GM19023 (cell line): ENCODE results near the gene NGEF.

Source experiments
- ATAC-seq: cut with Tn5 transposase; IDR thresholded peaks from one replicate; pipeline ENCODE4 v1.9.1; 2021; ENCODE audit warnings: mild to moderate bottlenecking, moderate library complexity; ENCODE audit not compliant: unreplicated experiment

Gene NGEF

DNA sequence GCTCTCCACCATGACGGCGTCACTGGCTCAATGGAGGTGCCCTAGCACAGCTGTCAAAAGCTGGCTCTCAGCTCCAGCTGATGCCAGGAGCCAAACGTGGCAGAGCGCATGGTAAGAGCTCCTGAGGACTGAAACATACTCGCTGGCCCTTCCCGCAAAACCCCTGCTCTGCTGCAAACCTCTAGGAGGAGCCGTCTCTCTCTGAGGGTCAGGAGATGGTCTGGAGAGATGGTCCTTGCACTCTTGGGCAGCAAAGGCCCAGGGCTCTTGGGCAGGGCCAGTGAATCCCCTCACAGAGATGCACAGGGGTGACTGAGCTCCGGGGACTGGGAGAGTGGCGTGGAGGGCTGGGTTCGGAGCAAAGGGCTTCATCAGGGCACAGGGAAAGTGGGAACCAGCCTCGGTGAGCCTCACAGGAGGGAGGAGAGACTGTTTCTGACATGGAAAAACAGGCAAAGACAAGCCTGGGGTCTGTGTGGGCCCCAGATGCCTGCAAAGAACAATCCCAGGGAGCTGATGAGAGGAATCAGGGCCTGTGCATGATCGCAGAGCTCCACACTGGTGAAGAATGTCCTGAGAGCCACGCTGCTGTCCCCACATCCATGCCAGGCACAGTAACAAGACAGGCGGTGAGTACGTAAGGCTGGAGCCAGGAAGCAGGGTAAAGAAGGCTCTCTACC, 125.7 kb downstream of the NGEF start:
- no peak for ATAC-seq

DNA sequence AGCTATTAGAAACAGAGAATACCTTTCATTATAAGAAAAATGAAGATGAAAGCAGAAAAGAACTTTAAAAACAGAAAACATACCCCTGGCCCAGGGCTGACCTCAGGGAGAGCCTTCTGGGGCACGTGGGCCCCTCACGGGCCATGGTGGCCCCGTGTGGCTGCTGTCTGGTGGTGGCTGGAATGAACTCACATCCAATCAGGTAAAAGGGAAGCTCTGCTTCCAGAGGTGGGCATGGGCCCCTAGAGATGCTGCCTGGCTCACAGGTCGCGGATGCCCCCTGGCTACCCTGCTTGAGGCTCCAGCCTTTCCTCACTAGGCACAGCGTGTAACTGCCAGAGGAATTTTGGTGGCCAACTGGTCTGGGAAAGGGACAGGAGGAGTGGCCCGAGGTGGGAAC, 126.4 kb downstream of the NGEF start:
- ATAC-seq = no peak

DNA sequence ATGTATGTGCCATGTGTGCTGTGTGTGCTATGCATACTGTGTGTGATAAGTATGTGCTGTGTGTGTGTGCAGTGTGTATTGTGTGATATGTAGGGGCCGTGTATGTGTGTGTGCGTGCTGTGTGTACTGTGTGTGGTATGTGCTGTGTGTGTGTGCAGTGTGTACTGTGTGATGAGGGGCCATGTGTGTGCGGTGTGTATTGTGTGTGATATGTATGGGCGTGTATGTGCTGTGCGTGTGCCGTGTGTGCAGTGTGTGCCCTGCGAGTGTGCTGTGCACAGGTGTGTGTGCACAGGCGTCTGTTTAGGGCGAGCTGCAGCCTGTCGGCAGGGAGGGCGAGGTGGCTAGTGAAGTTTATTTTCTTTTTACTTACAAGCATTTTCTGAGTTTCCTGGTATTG, 126.9 kb downstream of the NGEF start:
- no peak for ATAC-seq

DNA sequence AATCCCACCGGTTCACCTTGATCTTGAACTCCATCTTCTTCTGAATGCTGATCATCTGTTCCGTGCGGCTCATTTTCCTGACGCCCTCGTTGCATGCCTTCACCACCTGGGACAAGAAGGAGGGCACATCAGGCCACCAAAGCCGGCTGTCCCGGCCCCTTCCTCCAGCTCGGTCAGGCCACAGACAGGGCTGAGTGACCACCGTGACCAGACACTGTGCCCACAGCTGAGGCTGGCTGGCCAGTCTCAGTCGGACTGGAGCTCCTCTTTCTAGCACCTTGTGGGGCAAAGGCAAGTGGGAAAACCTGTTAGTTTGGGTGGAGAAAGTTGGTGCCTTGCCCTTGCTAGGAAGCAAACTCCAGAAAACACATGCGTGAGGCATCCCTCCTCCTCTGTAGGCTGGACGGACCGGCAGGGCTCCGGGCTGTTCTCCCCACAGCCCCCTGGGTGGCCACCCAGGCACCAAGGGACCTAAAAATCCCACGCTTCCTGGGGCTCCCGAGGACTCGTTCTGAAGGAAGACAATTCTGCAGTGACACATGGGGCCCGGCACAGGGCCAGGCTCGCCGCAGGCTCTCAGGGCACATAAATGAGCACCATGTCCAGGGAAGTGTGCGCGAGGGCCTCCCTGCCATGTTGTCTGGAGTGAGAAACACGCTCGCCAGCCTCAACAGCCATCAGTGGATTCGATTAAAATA, 127.6 kb downstream of the NGEF start:
- no peak for ATAC-seq

DNA sequence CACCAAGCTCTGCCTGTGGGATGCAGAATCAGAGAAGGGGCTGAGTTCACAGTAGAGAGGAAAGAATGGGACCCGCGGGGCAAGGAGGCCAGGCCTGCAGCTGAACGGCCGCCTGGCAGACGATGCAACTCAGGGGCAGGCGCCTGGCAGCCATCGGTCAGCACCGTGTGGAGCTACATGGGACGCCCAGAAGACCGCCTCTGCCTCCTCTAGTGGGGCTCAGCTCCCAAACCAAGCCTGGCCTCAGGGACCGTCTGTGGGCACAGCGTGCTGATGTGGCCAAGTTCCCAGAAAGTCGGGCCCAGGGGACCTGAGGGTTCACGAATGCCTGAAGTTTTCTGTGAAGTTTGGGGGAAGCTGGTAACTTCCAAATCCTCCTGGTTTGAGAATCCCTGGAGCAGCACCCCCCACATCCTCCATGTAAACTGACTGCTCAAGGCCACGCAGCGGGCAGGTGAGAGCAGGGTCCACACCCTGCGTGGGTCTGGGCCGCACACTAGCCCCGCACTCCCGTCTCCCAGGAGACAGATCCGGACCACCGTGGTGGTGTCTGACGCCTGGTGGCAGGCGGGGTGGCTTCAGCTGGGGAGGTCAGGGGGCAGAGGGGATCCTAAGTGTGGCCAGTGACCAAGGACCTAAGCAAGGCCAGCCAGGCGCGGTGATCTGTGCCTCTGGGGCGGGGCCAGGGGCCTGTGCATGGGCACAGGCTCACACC, 128.3 kb downstream of the NGEF start:
- ATAC-seq = no peak

DNA sequence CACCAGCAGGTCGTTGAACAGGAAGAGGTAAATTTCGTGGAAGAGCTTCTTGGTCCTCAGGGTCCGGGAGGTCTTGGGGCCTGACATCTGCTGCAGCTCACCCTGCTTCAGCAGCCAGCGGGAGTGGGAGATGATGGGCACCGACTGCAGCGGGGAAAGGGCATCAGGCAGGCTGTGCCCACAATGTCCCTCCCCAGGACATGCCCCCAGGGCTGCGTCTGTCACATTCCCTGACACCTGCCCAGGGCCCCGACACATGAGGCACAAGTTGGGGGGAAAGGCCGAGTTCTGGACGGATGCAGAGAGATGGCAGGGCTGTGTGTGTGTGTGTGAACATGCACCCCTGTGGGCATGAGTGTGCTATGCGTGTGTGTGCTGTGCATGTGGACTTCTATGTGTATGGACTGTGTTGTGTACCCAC, 129.0 kb downstream of the NGEF start:
- no peak for ATAC-seq

DNA sequence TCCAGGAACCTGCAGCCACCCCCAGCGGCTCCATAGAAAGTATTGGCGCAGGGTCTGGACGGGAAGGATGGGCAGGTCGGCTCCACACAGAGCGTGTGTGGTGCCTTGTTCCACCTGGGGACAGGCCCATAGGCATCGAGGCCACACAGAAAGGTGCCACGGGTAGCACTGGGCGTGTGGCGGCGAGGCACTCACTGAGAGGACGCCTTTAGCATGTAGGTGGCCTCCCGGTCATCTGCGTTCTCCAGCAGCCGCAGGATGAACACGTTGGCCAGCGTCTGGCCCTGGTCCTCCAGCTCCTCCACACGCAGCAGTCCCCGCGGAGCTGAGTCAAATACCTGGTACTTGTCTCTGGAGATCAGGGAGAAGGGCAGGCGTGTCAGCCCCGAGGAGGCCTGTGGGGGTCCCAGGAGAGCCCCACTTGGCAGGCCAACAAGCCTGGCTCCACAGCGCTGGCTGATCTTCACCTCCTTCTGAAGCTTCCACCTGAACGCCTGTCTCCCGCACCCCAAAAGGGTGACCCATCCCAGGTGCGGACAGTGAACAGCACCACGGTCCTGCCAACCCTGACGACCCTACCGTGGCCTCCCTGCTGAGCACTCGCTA, 129.8 kb downstream of the NGEF start:
- ATAC-seq = no peak

DNA sequence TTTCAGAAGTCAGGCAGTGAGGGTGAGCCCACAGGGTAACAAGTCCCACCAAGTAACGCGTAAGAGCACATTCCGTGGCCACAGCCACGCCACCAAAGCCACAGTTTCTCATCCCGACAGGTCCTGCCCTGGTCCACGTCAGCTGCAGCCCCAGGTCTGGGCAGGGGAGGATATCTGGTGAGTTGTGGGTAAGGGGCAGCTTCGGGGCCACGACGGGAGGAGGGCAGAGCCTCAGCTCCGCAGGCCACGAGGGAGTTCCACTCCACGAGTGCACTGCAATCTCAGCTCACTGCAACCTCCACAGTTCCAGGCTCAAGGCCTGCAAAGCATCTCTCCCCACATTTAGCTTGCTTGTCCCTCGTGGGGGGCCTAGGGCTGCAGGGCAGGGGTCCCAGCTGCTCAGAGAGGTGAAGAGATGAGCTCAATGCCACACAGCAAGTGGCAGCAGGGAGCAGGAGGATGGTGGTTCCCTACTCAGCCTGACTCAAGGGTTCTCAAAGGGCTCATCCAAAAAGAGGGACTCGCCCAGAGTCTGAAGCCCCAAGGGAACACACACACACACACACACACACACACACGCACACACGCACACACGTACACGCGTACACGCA, 130.4 kb downstream of the NGEF start:
- ATAC-seq = no peak

DNA sequence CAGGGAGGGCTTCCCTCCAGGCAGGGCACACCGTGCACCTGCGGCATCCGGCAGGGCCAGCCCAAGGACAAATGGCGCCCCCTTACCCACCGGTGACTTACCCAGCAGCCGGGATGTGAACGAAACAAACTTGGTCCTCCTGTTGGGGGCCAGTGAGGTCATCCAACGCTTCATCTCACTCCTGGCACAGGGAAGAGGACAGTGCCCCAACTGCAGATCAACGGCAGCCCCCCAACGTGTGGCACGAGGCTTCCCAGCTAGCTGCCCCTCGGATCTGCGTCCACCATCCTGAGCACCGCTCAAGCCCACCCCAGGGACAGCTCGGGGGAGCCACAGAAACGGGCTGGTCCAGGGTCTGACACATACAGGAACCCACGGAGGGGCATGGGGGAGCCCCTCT, 131.0 kb downstream of the NGEF start:
- no peak for ATAC-seq

DNA sequence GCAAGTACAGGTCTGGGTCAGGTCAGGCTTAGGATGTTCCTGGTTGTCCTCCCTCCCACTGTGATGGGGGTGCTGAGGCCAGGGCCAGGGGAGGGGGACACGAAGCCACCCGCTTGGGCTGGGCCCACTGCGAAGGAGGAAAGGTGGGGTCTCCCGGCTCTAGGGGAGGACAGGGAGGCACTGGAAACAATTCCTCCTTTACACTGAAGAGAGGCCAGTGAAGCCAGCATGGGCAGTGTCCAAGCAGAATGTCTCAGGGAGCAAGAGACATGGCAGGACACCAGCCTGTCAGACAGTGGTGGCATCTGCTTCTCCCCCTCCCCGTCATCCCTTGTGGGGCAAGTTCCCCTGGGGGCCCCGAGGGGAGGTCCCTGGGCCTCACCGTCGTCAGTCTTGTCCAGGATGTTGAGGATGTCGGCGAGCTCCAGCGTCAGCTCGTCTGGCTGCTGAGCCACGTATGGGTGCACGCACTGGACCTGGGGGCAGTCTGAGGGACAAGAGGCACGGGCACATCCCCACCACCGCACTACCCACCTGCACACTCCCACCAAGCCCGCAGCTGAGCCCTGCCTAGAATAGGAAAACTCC, 132.2 kb downstream of the NGEF start:
- no peak for ATAC-seq

DNA sequence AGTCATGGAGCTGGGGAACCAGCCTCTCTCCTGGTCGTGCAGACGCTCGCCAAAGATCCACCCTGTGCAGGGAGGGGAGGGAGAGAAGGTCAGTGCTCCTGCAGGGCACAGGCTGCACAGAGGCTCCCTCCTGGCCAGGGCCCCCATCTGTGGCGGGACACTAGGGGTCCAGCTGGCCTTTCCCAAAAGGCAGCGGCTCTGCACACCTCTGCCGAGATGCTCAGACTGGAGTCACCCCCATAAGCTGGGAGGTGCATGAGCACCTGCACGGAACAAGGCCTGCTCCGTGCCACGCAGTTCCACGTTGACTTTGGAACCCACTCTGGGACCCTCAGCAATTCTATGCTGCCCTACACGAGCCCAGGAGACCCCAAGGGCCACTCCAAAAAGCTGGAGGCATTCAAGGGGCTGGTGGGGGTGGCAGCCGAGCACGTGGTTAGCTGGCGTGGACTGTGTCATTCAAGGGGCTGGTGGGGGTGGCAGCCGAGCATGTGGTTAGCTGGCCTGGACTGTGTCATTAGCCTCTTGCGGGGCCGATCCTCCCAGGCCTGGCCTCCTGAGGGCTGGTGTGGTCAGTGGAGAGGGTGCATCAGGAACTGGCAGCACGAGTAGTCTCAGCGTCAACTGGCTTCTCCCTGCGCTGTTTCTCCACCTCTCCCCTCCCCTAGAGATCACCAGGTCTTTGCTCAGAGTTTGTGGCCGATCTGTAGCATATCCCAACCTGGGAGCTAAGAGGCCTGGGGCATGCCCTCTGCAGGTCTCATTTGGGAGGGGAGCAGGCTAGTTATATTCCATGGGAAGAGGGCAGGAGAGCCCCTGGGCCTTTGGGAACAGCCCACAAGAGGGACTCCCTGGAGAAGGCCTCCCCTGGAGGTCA, 133.2 kb downstream of the NGEF start:
- ATAC-seq = no peak

DNA sequence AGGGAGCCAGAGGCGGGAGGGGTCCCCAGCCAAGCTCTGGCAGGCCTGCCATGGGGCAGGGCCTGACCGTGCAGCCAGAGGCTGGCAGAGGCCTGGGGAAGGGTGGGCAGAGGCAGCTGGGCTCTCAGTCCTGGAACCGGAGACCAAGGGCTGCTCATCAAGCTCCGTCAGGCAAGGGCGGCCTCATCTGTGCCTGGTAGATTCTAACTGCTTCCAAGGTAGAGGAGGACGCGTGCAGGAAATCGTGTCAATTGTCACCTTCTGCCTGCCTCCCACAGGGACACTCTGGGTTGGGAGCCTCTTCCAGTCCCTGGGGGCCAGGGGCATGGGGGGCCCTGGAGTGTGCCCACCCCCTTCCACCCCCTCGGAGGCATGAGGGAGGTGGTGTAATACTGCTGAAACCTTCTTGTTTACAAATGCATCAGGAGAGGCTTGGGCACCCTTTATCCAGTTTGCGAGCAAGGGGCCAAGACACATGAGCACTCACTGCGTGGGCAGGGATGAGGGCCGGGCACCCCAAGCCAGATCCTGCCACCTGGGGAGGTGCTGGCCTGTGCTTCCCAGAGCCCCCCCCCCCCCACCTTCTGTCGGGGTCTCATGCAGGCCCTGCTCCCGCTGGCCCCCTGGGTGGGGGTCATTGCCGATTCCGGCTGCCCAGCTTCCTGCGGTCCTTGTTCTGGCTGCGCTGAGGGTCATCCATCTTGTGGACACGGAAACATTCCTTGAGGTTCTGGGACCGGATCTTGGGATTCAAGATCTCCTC, 134.0 kb downstream of the NGEF start:
- ATAC-seq = no peak

DNA sequence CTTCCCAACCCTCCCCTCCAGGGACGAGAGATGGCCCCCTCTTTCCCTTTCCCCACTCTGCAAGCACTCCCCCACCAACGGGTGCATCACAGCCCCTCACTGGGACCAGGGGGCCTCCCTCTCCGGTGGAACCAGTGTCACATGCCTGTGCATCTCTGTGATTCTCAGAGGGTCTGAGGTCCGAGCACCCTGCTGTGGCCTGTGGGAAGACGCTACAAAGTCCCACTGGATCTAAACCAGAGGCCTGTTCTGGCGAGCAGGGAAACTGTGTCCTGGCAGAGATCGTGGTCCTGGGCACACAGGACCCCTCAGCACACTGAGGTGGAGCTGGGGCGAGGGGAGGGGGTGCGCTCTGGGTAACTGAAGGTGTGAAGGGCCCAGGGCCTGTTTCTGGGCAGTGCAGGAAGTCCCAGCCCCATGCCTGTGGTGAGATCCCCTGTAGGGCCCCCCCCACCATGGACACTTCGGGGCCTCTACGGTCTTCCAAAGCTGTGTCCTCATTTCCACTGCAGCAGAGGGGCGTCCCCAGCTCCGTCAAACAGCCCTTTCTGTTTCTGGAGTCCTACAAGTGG, 135.0 kb downstream of the NGEF start:
- no peak for ATAC-seq

DNA sequence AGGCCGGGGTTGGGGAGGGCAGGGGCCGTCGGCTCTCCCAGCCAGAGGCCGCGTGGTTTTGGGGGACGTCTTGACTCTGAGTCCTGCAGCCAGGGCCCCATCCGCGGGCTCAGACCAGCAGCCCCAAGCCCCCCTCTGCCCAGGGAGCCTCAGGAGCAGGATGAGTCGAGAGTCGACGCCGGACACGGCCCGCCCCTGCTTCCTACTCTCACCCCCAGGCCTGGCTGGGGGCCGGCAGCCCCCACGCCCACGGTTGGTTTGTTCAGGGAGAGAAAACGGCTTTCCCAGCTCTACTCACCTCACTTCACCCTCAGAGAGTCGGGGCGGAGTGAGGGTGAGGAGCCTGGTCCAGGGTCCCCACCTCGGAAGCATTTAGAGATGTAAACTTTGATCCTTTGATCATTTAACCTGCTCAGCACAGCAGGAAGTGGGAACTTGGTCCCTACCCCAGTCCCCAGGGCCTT, 136.0 kb downstream of the NGEF start:
- no peak for ATAC-seq

DNA sequence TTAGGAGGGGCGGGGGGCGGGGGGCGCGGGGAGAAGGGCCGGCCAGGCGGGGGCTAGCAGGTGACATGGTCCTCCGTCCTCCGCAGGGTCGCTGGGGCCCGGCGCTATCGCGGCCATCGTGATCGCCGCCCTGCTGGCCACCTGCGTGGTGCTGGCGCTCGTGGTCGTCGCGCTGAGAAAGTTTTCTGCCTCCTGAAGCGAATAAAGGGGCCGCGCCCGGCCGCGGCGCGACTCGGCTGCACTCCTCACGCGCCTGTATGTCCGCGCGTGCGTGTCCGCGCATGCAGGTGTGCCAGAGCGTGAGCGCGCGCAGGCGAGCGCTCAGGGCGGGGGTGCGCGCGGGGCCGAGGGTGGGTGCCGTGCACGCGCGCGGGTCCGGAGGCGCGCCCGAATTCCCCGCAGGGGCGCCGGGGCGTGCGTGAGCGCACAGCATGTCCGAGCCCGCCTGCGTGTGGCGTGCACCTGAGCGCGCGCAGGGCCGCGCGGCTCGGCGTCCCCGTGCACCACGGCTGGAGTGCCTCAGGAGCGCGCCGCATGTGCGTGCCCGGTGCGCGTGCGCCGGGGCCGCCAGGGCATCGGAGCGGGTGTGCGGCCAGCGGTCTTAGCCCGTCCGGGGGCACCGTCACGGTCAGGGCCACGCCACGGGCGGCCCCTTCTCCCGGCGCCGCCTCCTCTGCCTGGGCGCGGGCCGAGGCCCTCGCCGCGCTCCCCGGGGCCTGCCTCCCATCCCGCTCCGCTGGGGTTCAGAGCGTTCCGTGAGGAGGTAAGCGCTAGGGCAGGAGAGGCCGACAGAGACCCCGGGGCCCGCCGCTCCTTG, 136.7 kb downstream of the NGEF start:
- no peak for ATAC-seq

DNA sequence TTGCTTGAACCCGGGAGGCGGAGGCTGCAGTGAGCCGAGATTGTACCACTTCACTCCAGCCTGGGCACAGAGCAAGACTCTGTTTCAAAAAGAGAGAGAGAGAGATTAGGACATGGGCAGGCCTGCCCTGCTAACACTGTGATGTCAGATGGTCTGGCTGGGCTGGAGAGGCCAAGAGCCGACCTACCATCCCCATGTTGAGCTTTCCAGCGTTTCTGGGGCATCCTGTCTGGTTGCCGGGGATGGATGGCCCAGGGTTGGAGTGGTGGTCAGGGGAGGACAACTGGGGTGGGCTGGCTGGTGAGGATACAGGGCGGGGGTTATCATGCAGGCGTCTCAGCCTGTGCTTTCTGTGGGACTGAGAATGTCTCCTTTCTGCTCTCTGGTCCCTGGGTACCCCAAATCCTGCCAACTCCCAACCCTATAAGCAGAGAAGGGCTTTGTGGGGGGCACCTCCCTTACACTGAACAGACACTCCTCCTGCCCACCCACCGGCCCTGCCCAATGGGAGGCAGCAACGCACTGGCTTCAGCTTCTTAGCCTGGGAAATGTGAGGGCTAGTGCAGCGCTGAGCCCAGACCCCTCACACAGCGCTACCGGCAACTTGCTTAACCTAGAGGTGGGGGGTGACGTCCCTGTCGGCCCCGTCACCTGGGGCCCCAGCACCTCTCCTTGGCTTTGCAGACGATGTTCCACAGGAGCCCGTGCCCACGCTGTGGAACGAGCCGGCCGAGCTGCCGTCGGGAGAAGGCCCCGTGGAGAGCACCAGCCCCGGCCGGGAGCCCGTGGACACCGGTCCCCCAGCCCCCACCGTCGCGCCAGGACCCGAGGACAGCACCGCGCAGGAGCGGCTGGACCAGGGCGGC, 137.6 kb downstream of the NGEF start:
- ATAC-seq = no peak

DNA sequence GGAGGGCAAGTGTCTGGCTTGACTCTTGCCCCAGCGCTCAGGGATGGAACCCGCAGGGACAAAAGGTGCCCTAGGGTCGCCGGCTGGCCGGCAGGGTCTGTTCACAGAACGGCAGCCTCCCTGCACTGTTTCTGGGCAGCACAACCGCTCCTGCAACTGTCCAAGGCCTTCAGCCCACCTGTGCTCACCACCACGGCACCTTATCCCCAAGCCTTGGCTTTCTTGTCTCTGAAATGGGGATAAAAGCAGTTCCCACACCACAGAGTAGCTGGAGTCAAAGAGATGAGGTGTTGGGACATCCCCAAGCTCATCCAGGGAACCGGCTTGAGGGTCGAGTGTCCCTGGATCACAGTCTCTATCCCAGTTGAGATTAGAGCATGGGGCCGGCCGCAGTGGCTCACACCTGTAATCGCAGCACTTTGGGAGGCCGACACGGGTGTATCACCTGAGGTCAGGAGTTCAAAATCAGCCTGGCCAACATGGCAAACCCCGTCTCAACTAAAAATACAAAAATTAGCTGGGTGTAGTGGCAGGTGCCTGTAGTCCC, 138.3 kb downstream of the NGEF start:
- ATAC-seq = no peak
